H9 (cell line): Measurements from ENCODE around the gene NCBP3. TPM values are rescaled to one million over a fixed set of nuclear protein-coding genes. Genes with fewer than 3 reads are reported as not detected.

Experiments used
- DNase-seq: peaks from one replicate; pipeline ENCODE4 v3.0.0-alpha.2; 2017
- H2AFZ ChIP-seq: one replicate; pipeline ENCODE4 v1.6.1; 2013; ENCODE audit warnings: mild to moderate bottlenecking, low read length, control low read depth, moderate library complexity
- H2AK5ac ChIP-seq: 2 replicates; pipeline ENCODE4 v1.6.1; 2013; ENCODE audit warnings: low read length, control low read depth, mixed read lengths; ENCODE audit not compliant: insufficient read length
- H2BK120ac ChIP-seq: one replicate; pipeline ENCODE4 v1.6.1; 2013; ENCODE audit warnings: low read depth, mild to moderate bottlenecking, low read length, control low read depth, inconsistent platforms; ENCODE audit not compliant: poor library complexity, severe bottlenecking
- H2BK12ac ChIP-seq: 2 replicates; pipeline ENCODE4 v1.6.1; 2013; ENCODE audit warnings: low read length, control low read depth, mixed read lengths, low read depth; ENCODE audit not compliant: insufficient read length
- H2BK15ac ChIP-seq: 2 replicates; pipeline ENCODE4 v1.6.1; 2013; ENCODE audit warnings: low read depth, low read length, control low read depth
- H2BK20ac ChIP-seq: one replicate; pipeline ENCODE4 v1.6.1; 2013; ENCODE audit warnings: low read depth, mild to moderate bottlenecking, low read length, control low read depth, inconsistent platforms; ENCODE audit not compliant: poor library complexity, severe bottlenecking
- H2BK5ac ChIP-seq: 2 replicates; pipeline ENCODE4 v1.6.1; 2013; ENCODE audit warnings: low read length, control low read depth, mixed read lengths; ENCODE audit not compliant: insufficient read length
- H3K14ac ChIP-seq: 2 replicates; pipeline ENCODE4 v1.6.1; 2013; ENCODE audit warnings: low read length, control low read depth; ENCODE audit not compliant: insufficient read depth
- H3K18ac ChIP-seq: 2 replicates; pipeline ENCODE4 v1.6.1; 2013; ENCODE audit warnings: low read depth, mild to moderate bottlenecking, mixed read lengths, low read length, control low read depth; ENCODE audit not compliant: insufficient read length
- H3K23ac ChIP-seq: 2 replicates; pipeline ENCODE4 v1.6.1; 2013; ENCODE audit warnings: low read length, control low read depth, mixed read lengths, low read depth; ENCODE audit not compliant: insufficient read length
- H3K23me2 ChIP-seq: 2 replicates; pipeline ENCODE4 v1.6.1; 2013; ENCODE audit warnings: low read depth, mild to moderate bottlenecking, mixed read lengths, low read length, control low read depth; ENCODE audit not compliant: insufficient read length, poor library complexity, severe bottlenecking
- H3K27ac ChIP-seq: 2 replicates; pipeline ENCODE4 v1.5.1; 2013; ENCODE audit warnings: low read length, control low read depth, mixed read lengths, low read depth; ENCODE audit not compliant: insufficient read length
- H3K27me3 ChIP-seq: 2 replicates; pipeline ENCODE4 v1.6.1; 2013; ENCODE audit warnings: low read length, control low read depth, inconsistent platforms; ENCODE audit not compliant: insufficient read depth
- H3K4ac ChIP-seq: 2 replicates; pipeline ENCODE4 v1.6.1; 2013; ENCODE audit warnings: low read depth, mild to moderate bottlenecking, control low read depth, inconsistent platforms, low read length, moderate library complexity
- H3K4me1 ChIP-seq: 2 replicates; pipeline ENCODE4 v1.6.1; 2013; ENCODE audit warnings: low read length, control low read depth, inconsistent platforms; ENCODE audit not compliant: insufficient read depth
- H3K4me2 ChIP-seq: 2 replicates; pipeline ENCODE4 v1.6.1; 2013; ENCODE audit warnings: low read length, control low read depth, mixed read lengths; ENCODE audit not compliant: insufficient read length, insufficient read depth
- H3K56ac ChIP-seq: 2 replicates; pipeline ENCODE4 v1.6.1; 2013; ENCODE audit warnings: low read depth, mild to moderate bottlenecking, mixed read lengths, low read length, control low read depth; ENCODE audit not compliant: insufficient read length
- H3K79me1 ChIP-seq: 2 replicates; pipeline ENCODE4 v1.6.1; 2013; ENCODE audit warnings: low read depth, mild to moderate bottlenecking, moderate library complexity, low read length, control low read depth, inconsistent platforms; ENCODE audit not compliant: insufficient read depth, poor library complexity, severe bottlenecking
- H3K79me2 ChIP-seq: 2 replicates; pipeline ENCODE4 v1.6.1; 2013; ENCODE audit warnings: low read length, control low read depth, inconsistent platforms; ENCODE audit not compliant: insufficient read depth
- H3K9ac ChIP-seq: 2 replicates; pipeline ENCODE4 v1.6.1; 2013; ENCODE audit warnings: low read length, control low read depth, mixed read lengths; ENCODE audit not compliant: insufficient read length; ENCODE audit errors: extremely low read depth
- H3K9me3 ChIP-seq: one replicate; pipeline ENCODE4 v1.6.1; 2013; ENCODE audit warnings: low read depth, low read length, inconsistent platforms; ENCODE audit not compliant: control insufficient read depth
- H3T11ph ChIP-seq: one replicate; pipeline ENCODE4 v1.6.1; 2013; ENCODE audit warnings: mild to moderate bottlenecking, low read length, control low read depth, inconsistent platforms
- H4K20me1 ChIP-seq: one replicate; pipeline ENCODE4 v1.6.1; 2013; ENCODE audit not compliant: control insufficient read depth, insufficient read length, insufficient read depth
- H4K5ac ChIP-seq: 2 replicates; pipeline ENCODE4 v1.6.1; 2013; ENCODE audit warnings: low read depth, mild to moderate bottlenecking, mixed read lengths, low read length, control low read depth; ENCODE audit not compliant: insufficient read length
- H4K8ac ChIP-seq: replicated peaks from 2 replicates; pipeline ENCODE4 v1.6.1; 2013; ENCODE audit warnings: low read length, control low read depth, mixed read lengths, low read depth; ENCODE audit not compliant: insufficient read length
- H4K91ac ChIP-seq: 2 replicates; pipeline ENCODE4 v1.6.1; 2013; ENCODE audit warnings: low read depth, mild to moderate bottlenecking, moderate library complexity, mixed read lengths, low read length, control low read depth; ENCODE audit not compliant: insufficient read length
- H3K27ac Mint-ChIP-seq, 3 experiments: 2 replicates in 2 of 3; 3 replicates in 1 of 3; pipeline ENCODE4 v1.8.0; 2020 to 2021; ENCODE audit warnings: mixed read lengths in 3 of 3, mild to moderate bottlenecking in 1 of 3, moderate library complexity in 1 of 3
- H3K27me3 Mint-ChIP-seq: 2 replicates; pipeline ENCODE4 v1.8.0; 2021; ENCODE audit warnings: low read depth, mild to moderate bottlenecking, moderate library complexity, mixed read lengths
- H3K36me3 Mint-ChIP-seq, 3 experiments: 2 replicates in 2 of 3; 3 replicates in 1 of 3; pipeline ENCODE4 v1.8.0; 2020 to 2021; ENCODE audit warnings: low read depth in 3 of 3, mixed read lengths in 3 of 3; ENCODE audit not compliant: insufficient read depth in 1 of 3
- H3K4me1 Mint-ChIP-seq, 2 experiments: 2 replicates each; pipeline ENCODE4 v1.8.0; 2020; ENCODE audit warnings: mixed read lengths in 2 of 2
- H3K4me3 Mint-ChIP-seq, 2 experiments: 2 replicates in 1 of 2; 3 replicates in 1 of 2; pipeline ENCODE4 v1.8.0; 2020 to 2021; ENCODE audit warnings: mild to moderate bottlenecking in 2 of 2, mixed read lengths in 2 of 2, moderate library complexity in 1 of 2
- H3K9me3 Mint-ChIP-seq, 2 experiments: 2 replicates in 1 of 2; 3 replicates in 1 of 2; pipeline ENCODE4 v1.8.0; 2020; ENCODE audit warnings: mild to moderate bottlenecking in 2 of 2, mixed read lengths in 2 of 2, moderate library complexity in 1 of 2
- CTCF ChIP-seq: fragments of 200-600 bp; sonication (generic); conservative IDR thresholded peaks from 3 replicates; pipeline ENCODE4 v1.8.0; 2021; ENCODE audit warnings: antibody characterized with exemption, mild to moderate bottlenecking
- WGBS: extraction: QIAGEN DNeasy Blood & Tissue Kit; methylation state at CpG from one replicate; pipeline ENCODE4 v1.1.7; 2013; ENCODE audit warnings: missing lambda C conversion rate, low lambda C conversion rate, mixed read lengths; ENCODE audit not compliant: insufficient read length; ENCODE audit errors: extremely low coverage; 5-methylcytosine and 5-hydroxymethylcytosine counted together
- total RNA-seq: library from RNA; stranded (reverse); gene quantifications from 2 replicates; pipeline ENCODE4 v1.2.1, GENCODE V29; 2021

The NCBP3 gene
- total RNA-seq, 1 experiment from 2014 or later = 45.7 TPM

GRCh38 chr17:3821101-3821500 lies 24.9 kb downstream of the NCBP3 start:
- Histone ChIP-seq H3K23ac (no peak overlapping the region), H3K18ac (no peak overlapping the region), H2BK12ac (no peak overlapping the region), H3K4ac (no peak overlapping the region), H3K9me3 (no peaks in the 10 kb centered on the region), H3K4me2 (no peak overlapping the region), H3K4me1 (no peaks in the 10 kb centered on the region), H3K27ac (no peak overlapping the region), H4K91ac (no peak overlapping the region), H3K56ac (no peak overlapping the region), H3K79me2 (no peaks in the 10 kb centered on the region), H4K20me1 (no peaks in the 10 kb centered on the region), H2AK5ac (no peak overlapping the region), H3K23me2 (no peaks in the 10 kb centered on the region), H4K5ac (no peak overlapping the region), H4K8ac (no peak overlapping the region), H3K27me3 (no peaks in the 10 kb centered on the region), H3K79me1 (no peaks in the 10 kb centered on the region), H3K9ac (no peak overlapping the region), H3K14ac (no peak overlapping the region), H2AFZ (no peak overlapping the region), H3T11ph (no peak overlapping the region), H2BK15ac (no peak overlapping the region), H2BK120ac (no peak overlapping the region), H2BK20ac (no peak overlapping the region), H2BK5ac (no peak overlapping the region)
- Mint-ChIP-seq H3K27me3 (no peaks in the 10 kb centered on the region), H3K9me3 (no peaks in the 10 kb centered on the region), H3K36me3 (peaks cover 21 to 85% (median 76%) of the 10 kb centered on the region in 3 experiments; a peak in 6 of 7 replicates), H3K27ac (no peak overlapping the region), H3K4me3 (no peak overlapping the region), H3K4me1 (no peaks in the 10 kb centered on the region)
- DNase-seq = no peak
- no peak for TF ChIP-seq CTCF
- WGBS = no CpG with 5 or more reads among the region's 9 CpGs
